ENCODE data around the gene ASB12. TPM values are rescaled to one million over a fixed set of nuclear protein-coding genes. Genes with fewer than 3 reads are reported as not detected.
"Not testable (repeated sequence)": the region's sequence is repeated elsewhere in the genome, so short reads cannot be mapped to it uniquely, and the experiment has no call there.

ASB12 gene, protein sequence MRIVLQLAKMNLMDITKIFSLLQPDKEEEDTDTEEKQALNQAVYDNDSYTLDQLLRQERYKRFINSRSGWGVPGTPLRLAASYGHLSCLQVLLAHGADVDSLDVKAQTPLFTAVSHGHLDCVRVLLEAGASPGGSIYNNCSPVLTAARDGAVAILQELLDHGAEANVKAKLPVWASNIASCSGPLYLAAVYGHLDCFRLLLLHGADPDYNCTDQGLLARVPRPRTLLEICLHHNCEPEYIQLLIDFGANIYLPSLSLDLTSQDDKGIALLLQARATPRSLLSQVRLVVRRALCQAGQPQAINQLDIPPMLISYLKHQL
- not detected for total RNA-seq (2021; fragmentation: NEBNext Ultra II Directional; extraction: Animal tissue kit (Norgen Biotek cat#: 25700))
- long read RNA-seq, result 0 reads

DNA sequence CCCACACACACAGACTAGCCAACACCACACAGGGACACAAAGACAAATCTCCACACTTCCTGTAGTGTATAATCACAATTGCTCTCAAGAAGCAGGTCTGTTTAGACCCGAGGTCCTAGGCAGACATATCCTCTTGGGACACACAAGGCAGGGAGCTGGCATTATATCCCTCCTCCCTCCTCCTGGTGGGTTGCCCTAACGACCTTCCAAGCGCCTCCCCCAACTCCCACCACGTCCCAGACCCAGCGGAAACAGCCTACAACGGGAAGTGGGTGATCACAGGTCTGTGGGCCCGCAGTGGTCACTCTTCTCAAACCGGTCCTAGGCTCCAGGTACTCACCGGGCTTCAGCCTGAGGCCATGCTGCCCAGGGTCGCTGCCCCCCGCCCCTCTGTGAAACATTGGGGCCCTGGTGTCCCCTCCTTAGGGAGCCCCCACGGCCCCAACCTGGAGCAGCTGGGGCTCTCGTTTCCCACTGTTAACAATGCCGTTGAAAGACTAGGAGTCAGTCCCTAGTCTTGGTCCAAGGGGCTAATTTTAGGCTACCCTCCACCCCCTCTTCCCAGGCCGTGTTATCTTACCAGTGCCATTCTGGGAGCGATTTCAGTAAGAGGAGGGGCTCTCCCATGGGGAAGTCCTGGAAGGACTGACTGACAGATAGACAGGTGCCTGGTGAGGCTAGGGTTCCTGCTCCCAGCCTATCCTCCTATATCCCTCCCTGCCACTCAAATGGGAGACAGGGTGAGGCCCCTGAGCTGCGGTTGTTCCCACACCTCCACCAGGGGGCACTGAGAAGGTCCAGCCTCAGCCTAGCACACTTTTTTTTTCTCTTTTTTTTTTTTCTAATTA lies at the start of gene ASB12:
Gene ASB12, minus strand, starts transcription at position 485 of the 848 bp plus-strand sequence. CDS start 4,957 bp downstream, outside the sequence.
- no peaks in the 10 kb centered on the region for H3K9me3 Mint-ChIP-seq
- H3K4me3 Mint-ChIP-seq, result no peak within 1 kb of the TSS
- no peaks in the 10 kb centered on the region for H3K27me3 Mint-ChIP-seq (ENCODE audit: insufficient read depth)
- no peaks in the 10 kb centered on the region for H3K36me3 Mint-ChIP-seq (ENCODE audit: low read depth)
- TF ChIP-seq CTCF (IDR thresholded peaks at IDR 0.05), result no peak; the same call in 1 of the 2 replicates
- no peak for DNase-seq
- no peak within 1 kb of the TSS for H3K27ac Mint-ChIP-seq
- no peaks in the 10 kb centered on the region for H3K4me1 Mint-ChIP-seq (ENCODE audit: low read depth)

DNA sequence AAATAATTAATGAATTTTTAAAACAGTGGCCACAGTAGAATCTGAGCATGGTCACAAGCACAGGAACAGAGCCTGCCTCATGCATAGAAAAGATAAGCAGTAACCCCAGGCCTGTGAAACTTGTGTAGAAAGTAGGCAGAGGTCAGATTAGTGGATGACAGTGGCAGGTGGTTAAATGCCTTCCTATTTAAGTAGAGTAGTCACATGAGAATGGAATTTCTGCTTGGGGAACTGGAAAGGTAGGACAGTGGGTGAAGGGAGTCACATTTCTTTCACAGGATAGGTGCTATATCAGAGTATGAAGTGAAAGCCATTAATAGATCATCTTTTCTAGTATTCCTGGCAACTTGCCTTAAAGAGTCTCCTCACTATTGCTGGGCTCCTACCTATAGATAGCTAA lies 34.9 kb upstream of the ASB12 start:
- H3K27ac Mint-ChIP-seq, result no peak overlapping the region
- H3K27me3 Mint-ChIP-seq (ENCODE audit: insufficient read depth), result no peaks in the 10 kb centered on the region
- H3K9me3 Mint-ChIP-seq, result no peaks in the 10 kb centered on the region
- H3K4me3 Mint-ChIP-seq, result no peak overlapping the region
- no peak for TF ChIP-seq CTCF (IDR thresholded peaks at IDR 0.05)
- no peak for DNase-seq
- H3K36me3 Mint-ChIP-seq (ENCODE audit: low read depth), result no peaks in the 10 kb centered on the region
- no peaks in the 10 kb centered on the region for H3K4me1 Mint-ChIP-seq (ENCODE audit: low read depth)

DNA sequence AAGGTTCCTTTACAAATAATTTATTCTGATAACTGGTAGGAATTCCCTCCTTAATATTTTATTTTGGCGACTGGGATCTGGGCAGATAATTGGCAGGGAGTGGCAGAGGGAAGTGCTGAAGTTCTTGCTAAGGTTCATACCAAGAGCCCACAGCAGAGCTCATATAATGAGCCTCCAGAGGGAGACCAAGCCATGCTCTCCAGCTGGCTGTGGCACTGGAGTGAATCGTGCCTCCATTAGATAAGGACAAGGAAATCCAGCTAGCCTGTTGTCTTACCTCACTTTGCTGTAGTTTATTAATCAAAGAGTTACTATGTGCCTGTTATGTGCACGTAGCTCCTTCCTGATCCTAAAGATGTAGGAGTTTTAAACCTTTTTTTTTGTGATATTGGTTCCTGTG lies 1.3 kb downstream of the ASB12 start:
- Mint-ChIP-seq H3K4me1 (ENCODE audit: low read depth) (no peaks in the 10 kb centered on the region), H3K9me3 (no peaks in the 10 kb centered on the region), H3K4me3 (no peak overlapping the region), H3K27me3 (ENCODE audit: insufficient read depth) (no peaks in the 10 kb centered on the region), H3K36me3 (ENCODE audit: low read depth) (no peaks in the 10 kb centered on the region), H3K27ac (no peak overlapping the region)
- TF ChIP-seq CTCF (IDR thresholded peaks at IDR 0.05), result no peak
- no peak for DNase-seq

DNA sequence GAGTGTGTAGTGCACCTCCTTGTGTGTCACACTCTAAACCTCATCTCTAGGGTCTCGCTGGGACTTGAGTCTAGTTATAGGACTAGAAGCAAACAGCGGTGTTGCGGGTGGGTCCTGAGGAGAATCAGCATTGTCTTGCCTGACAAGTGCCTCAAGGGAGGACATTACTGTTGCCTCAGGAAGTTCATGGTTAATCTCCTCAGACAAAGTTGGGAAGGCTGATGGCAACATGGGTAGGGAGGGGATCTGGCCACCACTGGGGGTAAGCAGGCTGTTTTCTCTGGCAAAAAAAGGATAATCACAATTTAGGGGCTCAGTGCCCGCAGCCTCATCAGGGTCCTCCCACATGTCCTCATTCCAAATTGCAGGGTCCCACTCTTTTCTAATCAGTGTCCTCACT lies 12.4 kb downstream of the ASB12 start:
- Mint-ChIP-seq H3K36me3 (ENCODE audit: low read depth) (no peaks in the 10 kb centered on the region), H3K4me3 (no peak overlapping the region), H3K27me3 (ENCODE audit: insufficient read depth) (no peaks in the 10 kb centered on the region; the same call in none of the 2 replicates), H3K27ac (no peak overlapping the region), H3K9me3 (no peaks in the 10 kb centered on the region; the same call in 1 of the 2 replicates), H3K4me1 (ENCODE audit: low read depth) (no peaks in the 10 kb centered on the region)
- no peak for DNase-seq
- no peak for TF ChIP-seq CTCF (IDR thresholded peaks at IDR 0.05)

DNA sequence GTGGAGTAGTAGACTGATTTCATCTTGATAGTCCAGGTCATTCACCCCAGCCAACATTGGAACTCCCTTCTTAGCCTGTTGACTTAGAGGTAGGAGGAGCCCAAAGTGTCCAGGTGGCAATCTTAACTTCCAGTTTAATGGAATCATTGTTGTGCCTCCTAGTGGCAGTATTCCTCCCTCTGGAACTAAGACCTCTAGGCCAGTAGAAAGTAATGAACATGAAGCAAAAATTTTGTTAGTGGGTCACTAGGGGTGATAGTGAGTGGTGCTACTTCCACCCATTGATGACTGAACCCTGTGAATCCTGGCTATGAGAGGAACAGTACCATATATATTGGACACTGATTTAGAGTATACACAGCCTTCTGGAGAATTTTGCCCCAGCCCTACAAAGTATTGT lies 16.4 kb downstream of the ASB12 start:
- not testable (repeated sequence) for H3K27ac Mint-ChIP-seq
- TF ChIP-seq CTCF (IDR thresholded peaks at IDR 0.05), result 0 out of 2 replicates have a peak, but pooled peaks have one; percentile 24

More for the DNA sequence above, 16.4 kb downstream of the ASB12 start:
- not testable (repeated sequence) for DNase-seq; H3K27me3 Mint-ChIP-seq (ENCODE audit: insufficient read depth); H3K4me1 Mint-ChIP-seq (ENCODE audit: low read depth); H3K4me3 Mint-ChIP-seq; H3K36me3 Mint-ChIP-seq (ENCODE audit: low read depth); H3K9me3 Mint-ChIP-seq
